ENCODE results near the gene TLE5. TPM values are rescaled to one million over a fixed set of nuclear protein-coding genes. Genes with fewer than 3 reads are reported as not detected.

The TLE5 gene
- total and polyA plus RNA-seq, 10 of the 15 experiments (the other 5 are each of a cell fraction or from before 2014, with no cell fraction given): 2.5 to 373 (median 154) TPM

- SMC1A ChIA-PET (ENCODE audit: uncharacterized antibody, unreplicated experiment): no interaction called here
- H3K79me2 ChIP-seq (ENCODE audit: control insufficient read depth, insufficient read depth, low read length): no peaks in the 10 kb centered on the region
- no peaks in the 10 kb centered on the region for H3K36me3 ChIP-seq (ENCODE audit: control insufficient read depth in 2 of 2, insufficient read depth in 2 of 2, low read length in 1 of 2)
- DNase-seq (ENCODE audit: low read depth, low spot score) (no peak), FAIRE-seq (no peak), ATAC-seq (no peak)
- H2AFZ ChIP-seq (ENCODE audit: control insufficient read depth, low read depth, low read length): no peak overlapping the region
- CTCF ChIA-PET: interaction anchor here (1.6 to 4.8 kb wide), 4 partner anchors 10 to 159 kb away, joined by 4 to 28 read pairs (median 15); no protein-coding TSS in a partner anchor
- no peak for TF ChIP-seq FOXK2 (IDR thresholded peaks at IDR 0.05)
- no peak for TF ChIP-seq NFYB (IDR thresholded peaks at IDR 0.05; ENCODE audit: insufficient read depth, low read depth, low read length)
- TF ChIP-seq, protein P1, sequence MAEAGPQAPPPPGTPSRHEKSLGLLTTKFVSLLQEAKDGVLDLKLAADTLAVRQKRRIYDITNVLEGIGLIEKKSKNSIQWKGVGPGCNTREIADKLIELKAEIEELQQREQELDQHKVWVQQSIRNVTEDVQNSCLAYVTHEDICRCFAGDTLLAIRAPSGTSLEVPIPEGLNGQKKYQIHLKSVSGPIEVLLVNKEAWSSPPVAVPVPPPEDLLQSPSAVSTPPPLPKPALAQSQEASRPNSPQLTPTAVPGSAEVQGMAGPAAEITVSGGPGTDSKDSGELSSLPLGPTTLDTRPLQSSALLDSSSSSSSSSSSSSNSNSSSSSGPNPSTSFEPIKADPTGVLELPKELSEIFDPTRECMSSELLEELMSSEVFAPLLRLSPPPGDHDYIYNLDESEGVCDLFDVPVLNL (IDR thresholded peaks at IDR 0.05; ENCODE audit: low read depth, low read length): no peak
- no peak for TF ChIP-seq CEBPB (IDR thresholded peaks at IDR 0.05; ENCODE audit: borderline replicate concordance in 1 of 2, low read depth in 2 of 2, low read length in 2 of 2)
- TF ChIP-seq TAF1 (IDR thresholded peaks at IDR 0.05; ENCODE audit: borderline replicate concordance, low read depth, low read length): no peak
- no peak for TF ChIP-seq ASH2L (IDR thresholded peaks at IDR 0.05; ENCODE audit: borderline replicate concordance, low read depth)
- no peak for TF ChIP-seq BACH1 (IDR thresholded peaks at IDR 0.05; ENCODE audit: borderline replicate concordance)
- TF ChIP-seq IRF3 (IDR thresholded peaks at IDR 0.05): no peak
- TF ChIP-seq CREB1 (IDR thresholded peaks at IDR 0.05; ENCODE audit: low read depth): no peak
- TF ChIP-seq HDAC2 (IDR thresholded peaks at IDR 0.05): no peak
- TF ChIP-seq IKZF2 (IDR thresholded peaks at IDR 0.05): no peak
- no peak for TF ChIP-seq SMC3 (IDR thresholded peaks at IDR 0.05; ENCODE audit: borderline replicate concordance, low read length)
- no peak for TF ChIP-seq SP1 (IDR thresholded peaks at IDR 0.05; ENCODE audit: low read depth, low read length)
- no peak for TF ChIP-seq BMI1 (IDR thresholded peaks at IDR 0.05; ENCODE audit: borderline replicate concordance)
- no peak for TF ChIP-seq SIX5 (IDR thresholded peaks at IDR 0.05; ENCODE audit: low read depth, low read length, severe bottlenecking)
- TF ChIP-seq SMARCA5 (IDR thresholded peaks at IDR 0.05): no peak
- H3K4me2 ChIP-seq (ENCODE audit: control insufficient read depth, insufficient read depth): no peak overlapping the region
- no peaks in the 10 kb centered on the region for H3K4me1 ChIP-seq (ENCODE audit: control insufficient read depth, insufficient read depth, low read length)
- H3K27me3 ChIP-seq (replicated peaks in 1 of 2; ENCODE audit: control insufficient read depth in 2 of 2, insufficient read depth in 2 of 2, low read length in 1 of 2): no peaks in the 10 kb centered on the region
- intact Hi-C loops (cut with micrococcal nuclease; ENCODE audit: unreplicated experiment) (no loop called here), in situ Hi-C loops (cut with MboI) (no loop called here)
- 66% methylated on average over 37 of the region's 37 CpGs for WGBS (ENCODE audit: insufficient coverage, insufficient replicate concordance, low lambda C conversion rate, missing lambda C conversion rate)
- no TSS peak for BruUV-seq (replicated peaks)
- no peaks in the 10 kb centered on the region for H3K9me3 ChIP-seq (replicated peaks; ENCODE audit: control insufficient read depth, insufficient read depth, low read length)
- no peak overlapping the region for H3K9ac ChIP-seq (ENCODE audit: control insufficient read depth, insufficient read depth, low read length)
- POLR2A ChIA-PET: no interaction called here
- no peak overlapping the region for H3K27ac ChIP-seq (ENCODE audit: control insufficient read depth, insufficient read depth)
- H4K20me1 ChIP-seq (ENCODE audit: control insufficient read depth, insufficient read depth): no peaks in the 10 kb centered on the region; the same call in 1 of the 2 replicates
- H3K4me3 ChIP-seq: no peak overlapping the region
- RAD21 ChIA-PET (ENCODE audit: unreplicated experiment): no interaction called here
Observed at GRCh38 chr19:3110126-3110825, 48.0 kb upstream of the TLE5 start.

Measured in GM12878 (cell line).